HG03571 (cell line): ENCODE results near the gene POLDIP3.
"Not testable (repeated sequence)": the region's sequence is repeated elsewhere in the genome, so short reads cannot be mapped to it uniquely, and the experiment has no call there.

Source experiments
- ATAC-seq: cut with Tn5 transposase; IDR thresholded peaks from one replicate; pipeline ENCODE4 v1.9.1; 2021; ENCODE audit not compliant: unreplicated experiment

The POLDIP3 gene

DNA sequence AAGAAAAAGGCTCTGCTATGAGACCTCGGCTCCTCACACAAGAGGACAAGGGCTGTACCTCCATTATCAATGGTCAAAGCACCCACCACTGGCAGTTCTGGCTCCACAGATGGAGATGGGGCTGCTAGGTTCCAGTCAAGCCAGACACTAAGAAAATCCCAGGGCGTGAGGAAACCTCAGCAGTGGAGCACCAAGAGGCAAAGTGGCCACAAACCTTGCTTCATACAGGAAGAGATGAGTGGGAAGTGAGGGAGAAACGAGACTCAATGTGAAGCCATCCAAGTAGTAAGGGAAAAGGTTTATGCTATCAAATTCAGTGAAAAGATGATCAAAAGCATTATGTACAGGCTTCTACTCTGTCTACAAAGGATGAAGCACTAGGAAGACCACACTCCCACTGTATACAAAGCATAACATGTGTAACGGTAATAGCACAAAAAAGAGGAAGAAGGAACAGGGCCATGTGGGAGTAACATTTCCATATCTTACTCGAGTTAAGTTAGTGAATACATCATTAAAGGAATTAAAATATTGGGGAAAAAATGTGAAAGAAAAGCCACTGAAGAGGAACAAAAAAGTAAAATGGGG lies 27.0 kb downstream of the POLDIP3 start:
- no peak for ATAC-seq

DNA sequence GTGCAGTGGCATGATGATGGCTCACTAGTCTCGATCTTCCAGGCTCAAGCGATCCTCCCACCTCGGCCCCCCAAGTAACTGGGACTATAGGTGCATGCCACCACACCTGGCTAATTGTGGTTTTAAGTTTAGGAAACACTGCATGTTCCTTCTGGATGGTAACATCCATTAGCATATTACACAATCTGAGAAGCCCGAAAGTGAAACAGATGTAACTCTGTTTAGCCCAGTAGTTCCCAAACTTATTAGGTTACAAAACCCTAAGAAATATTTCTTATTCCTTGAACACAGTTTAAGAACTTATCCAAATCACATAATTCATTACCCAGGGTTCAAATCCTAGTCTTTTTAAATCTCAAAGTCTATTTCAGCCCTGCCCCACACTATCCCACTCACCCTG lies 28.3 kb downstream of the POLDIP3 start:
- no peak for ATAC-seq

- no peak for ATAC-seq
These were observed 29.6 kb downstream of the POLDIP3 start for GRCh38 chr22:42585096-42585495.

GRCh38 chr22:42584364-42584940 lies 30.2 kb downstream of the POLDIP3 start:
- no peak for ATAC-seq

GRCh38 chr22:42582987-42583386 lies 31.7 kb downstream of the POLDIP3 start:
- ATAC-seq = no peak

DNA sequence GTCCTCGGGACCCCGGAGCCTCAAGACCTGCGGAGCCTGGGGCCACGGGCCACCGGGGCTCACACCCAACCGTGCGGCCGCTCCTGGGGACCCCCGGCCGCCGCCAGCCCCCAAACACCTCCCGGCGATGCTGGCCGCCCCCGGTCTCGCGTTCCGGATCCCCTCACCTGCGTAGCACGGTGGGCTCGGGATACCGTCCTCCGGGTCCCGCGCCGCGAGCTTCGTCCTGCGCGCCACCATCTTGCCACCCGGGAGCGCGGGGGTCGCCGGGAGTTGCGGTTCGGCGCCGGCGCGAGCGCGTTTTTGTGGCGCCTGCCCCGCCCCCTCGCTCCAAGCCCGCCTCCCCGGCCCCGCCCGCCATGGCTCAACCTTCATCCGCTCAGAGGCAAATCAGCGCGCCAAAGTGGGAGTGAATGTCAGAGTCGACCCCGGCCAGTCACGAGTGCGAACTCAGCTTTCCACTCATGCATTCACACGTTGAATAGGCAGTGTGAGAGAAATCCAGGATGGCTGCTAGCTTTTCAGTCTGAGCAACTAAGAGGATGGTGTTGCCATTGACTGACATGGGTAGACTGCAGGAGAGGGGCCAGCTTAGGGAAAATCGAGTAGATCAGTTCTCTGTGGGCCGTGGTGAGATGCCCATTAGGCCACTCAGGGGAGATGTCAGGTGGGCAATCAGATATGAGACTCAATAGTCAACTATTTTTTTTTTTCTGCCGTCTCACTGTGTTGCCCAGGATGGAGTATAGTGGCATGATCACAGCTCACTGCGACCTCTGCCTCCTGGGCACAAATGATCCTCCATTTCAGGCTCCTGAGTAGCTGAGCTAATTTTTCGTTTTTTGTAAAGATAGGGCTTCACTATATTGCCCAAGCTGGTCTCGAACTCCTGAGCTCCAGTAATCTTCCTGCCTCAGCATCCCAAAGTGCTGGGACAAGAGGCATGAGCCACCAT lies 32.6 kb downstream of the POLDIP3 start:
- no peak for ATAC-seq

DNA sequence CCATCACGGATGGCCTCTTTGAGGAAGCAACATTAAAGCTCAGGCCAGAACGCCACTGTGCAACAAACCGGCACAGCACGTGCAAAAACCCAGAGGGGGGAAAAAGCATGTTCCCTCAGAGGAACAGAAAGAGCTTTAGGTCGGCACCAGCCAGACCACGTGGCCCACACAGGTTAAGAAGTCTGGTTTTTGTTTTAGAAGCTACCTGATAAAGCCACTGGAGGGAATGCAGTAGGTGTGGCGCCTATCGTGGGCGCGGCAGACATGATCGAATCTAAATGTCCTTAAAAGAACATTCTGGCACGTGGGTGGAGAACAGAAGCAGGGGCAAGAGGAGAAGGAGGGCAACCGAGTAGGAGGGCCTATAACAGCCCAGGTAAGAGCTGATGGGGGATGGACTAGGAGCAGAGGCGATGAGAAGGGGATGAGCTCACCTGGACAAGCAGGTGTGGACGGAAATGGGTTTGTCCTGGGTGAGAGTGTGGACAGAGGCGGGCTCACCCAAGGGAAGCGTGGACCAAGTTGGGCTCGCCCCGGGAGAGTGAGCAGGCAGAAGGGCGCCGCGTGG lies 33.4 kb downstream of the POLDIP3 start:
- ATAC-seq = not testable (repeated sequence)

DNA sequence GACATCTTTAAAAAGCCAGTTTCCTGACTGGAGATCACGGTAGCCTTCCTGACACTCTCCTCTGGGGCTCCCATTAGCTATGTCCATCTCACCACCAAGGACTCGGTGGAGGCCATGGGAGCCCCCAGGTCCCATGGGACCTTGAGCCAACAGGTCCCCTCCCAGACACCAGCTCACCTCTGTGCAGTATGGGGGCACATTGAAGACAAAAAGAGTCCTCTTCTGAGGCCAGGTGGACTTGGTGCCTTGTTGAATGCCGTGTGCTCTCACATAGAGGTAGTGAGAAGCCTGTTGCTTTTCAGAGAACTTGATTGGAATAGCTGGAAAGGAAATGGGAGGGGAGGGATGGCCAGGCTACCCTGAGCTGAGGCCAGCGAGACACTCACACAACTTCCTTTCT lies 34.6 kb downstream of the POLDIP3 start:
- not testable (repeated sequence) for ATAC-seq

GRCh38 chr22:42577623-42578240 lies 37.0 kb downstream of the POLDIP3 start:
- no peak for ATAC-seq

DNA sequence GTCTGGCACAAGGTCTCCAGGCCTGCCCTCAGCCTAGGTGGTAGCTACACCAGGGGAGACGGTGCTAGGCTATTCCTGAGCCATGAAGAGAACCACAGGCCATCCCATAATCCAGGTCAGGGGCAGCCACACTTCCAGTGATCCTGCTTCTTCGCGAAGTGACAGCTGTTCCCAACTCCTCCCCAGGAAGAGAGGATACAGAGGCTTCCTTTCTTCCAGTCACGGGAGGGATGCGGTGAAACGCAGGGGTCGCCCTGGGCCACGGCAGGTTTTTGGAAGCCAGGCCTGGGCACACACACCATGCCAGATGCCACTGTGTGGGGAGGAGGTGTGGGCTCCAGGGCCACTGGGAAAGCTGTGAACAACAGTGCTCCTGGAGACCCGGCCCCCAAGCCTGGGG lies 37.5 kb downstream of the POLDIP3 start:
- ATAC-seq = not testable (repeated sequence)

- not testable (repeated sequence) for ATAC-seq
These were observed 38.6 kb downstream of the POLDIP3 start for GRCh38 chr22:42575996-42576574.

GRCh38 chr22:42574468-42574867 lies 40.2 kb downstream of the POLDIP3 start:
- not testable (repeated sequence) for ATAC-seq

DNA sequence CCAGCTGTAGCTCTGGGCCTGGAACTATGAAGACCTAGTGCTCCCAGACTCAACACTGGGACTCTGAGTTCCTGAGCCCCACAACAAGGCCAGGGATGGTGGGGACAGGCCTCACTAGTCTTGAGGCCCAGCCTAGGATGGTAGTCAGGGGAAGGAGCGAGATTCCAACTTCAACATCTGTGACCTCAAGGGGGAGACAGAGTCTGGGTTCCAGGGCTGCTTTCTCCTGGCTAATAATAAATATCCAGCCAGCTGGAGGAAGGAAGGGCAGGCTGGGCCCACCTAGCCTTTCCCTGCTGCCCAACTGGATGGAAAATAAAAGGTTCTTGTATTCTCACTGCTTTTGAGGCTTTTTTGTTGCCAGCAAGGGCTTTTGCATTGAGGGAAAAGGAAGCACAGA lies 40.6 kb downstream of the POLDIP3 start:
- not testable (repeated sequence) for ATAC-seq

GRCh38 chr22:42571068-42571467 lies 43.6 kb downstream of the POLDIP3 start:
- not testable (repeated sequence) for ATAC-seq

DNA sequence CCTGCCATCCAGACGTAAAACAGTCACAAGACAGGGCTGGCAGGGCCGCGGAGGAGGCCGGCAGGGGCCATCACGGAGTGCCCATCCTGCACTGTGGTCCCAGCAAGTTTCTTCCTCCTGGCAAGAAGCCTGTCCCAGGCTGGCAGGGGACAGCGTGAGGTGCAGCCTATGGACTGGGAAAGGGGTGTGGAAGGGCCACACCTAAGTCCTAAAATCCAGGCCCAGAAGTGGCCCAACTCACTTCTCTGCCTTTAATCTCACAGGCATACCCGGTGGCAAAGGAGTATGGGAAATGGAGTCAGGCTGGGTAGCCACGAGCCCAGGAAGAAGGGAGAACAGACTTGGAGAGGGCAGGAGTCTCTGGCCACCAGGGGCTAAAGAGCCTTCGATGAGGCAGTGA lies 44.1 kb downstream of the POLDIP3 start:
- not testable (repeated sequence) for ATAC-seq

DNA sequence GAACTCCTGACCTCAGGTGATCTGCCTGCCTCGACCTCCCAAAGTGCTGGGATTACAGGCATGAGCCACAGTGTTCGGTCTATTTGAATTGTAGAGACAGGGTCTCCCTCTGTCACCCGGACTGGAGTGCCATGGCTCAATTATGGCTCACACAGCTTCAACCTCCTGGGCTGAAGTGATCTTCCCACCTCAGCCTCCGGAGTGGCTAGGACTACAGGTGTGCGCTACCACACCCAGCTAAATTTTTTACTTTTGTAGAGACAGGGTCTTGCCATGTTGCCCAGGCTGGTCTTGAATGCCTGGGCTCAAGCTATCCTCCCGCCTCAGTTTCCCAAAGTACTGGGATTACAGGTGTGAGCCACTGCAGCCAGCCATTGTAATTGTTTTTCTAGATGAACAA lies 46.7 kb downstream of the POLDIP3 start:
- not testable (repeated sequence) for ATAC-seq

DNA sequence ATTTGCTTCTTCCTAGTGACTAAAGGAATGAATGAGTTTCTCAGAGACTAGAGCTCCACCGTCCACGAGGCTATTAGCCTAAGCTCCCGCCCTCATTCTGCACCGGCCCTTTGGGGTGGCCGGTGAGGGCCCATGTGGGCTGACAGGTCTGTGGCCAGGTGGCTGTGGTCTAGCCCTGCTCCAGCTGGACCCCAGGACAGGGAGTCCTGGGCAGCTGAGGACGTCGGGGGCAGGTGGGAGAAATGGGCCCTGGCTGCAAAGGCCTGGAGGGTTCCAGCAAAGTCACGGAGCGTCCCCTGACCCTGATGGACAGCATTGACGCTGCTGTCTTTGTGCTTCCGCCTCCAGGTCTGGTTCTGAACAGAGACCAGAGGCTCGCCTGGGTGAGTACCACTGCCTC lies 48.7 kb downstream of the POLDIP3 start:
- no peak for ATAC-seq

DNA sequence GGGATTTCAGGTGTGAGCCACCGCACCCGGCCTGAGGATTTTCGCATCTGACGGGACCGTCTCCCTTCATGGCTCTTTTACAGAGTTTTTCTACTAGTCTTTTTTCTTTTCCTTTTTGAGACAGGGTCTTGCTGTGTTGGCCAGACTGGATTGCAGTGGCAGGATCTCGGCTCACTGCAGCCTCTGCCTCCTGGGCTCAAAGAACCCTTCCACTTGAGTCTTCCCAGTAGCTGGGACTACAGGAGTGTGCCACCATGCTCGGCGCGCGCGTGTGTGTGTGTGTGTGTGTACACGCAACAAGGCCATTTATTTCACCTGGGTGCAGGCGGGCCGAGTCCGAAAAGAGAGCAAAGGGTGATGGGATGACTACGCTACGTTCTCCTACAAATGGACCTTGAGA lies 50.0 kb downstream of the POLDIP3 start:
- ATAC-seq = no peak

- not testable (repeated sequence) for ATAC-seq
These were observed 50.7 kb downstream of the POLDIP3 start for GRCh38 chr22:42563943-42564342.

- no peak for ATAC-seq
These were observed 52.0 kb downstream of the POLDIP3 start for GRCh38 chr22:42562684-42563083.

GRCh38 chr22:42562279-42562678 lies 52.4 kb downstream of the POLDIP3 start:
- ATAC-seq = no peak
